Measurements from ENCODE around the gene TACC2. TPM values are rescaled to one million over a fixed set of nuclear protein-coding genes. Genes with fewer than 3 reads are reported as not detected.
"Not testable (repeated sequence)": the region's sequence is repeated elsewhere in the genome, so short reads cannot be mapped to it uniquely, and the experiment has no call there.

TACC2 gene
- total and polyA plus RNA-seq, 12 donors, result 68.1 to 451 (median 364) TPM

DNA sequence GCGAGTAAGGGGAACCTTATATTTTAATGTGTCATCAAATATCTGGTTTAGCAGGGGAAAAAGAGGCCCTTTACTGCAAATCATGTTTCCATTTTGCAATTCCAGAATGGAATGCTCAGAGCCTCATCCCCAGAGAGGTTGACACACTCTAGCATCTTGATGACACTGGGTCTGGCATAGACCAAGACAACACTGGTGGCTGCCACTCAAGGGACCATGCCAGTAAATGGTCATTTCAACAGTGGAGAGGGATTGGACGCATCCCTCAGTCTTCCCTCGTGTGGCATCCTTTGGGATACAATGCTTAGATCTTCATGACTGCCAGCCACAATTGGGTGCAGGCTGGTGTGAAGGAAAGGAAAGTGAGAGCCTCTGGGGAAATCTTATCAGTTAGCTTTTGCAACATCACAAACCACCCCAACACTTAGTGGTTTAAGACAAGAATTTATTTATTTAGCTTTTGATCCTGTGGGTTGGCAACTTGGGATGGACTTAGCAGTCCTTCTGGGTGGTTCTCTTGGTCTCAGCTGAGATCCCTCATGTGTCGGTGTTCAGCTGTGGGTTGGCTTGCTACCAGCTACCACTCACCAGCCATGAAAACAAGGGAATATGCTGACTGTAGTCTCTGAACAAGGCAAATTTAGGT is 21.6 kb downstream of the TACC2 start:
- peaks cover 0 to 66% (median 27%) of the 10 kb centered on the region in 9 donors for H3K4me1 ChIP-seq
- WGBS, 2 donors, result 60 to 72% methylated on average over 4 of the region's 4 CpGs
- H3K36me3 ChIP-seq, result peaks cover 0 to 1% (median 0%) of the 10 kb centered on the region in 9 donors
- intact Hi-C loops (cut with DNase I), result no loop called here
- H3K9me3 ChIP-seq, result no peaks in the 10 kb centered on the region
- H3K4me3 ChIP-seq, result no peak overlapping the region
- peak in 1 of 8 donors; percentile 18 for ATAC-seq
- H3K27ac ChIP-seq, result peak overlapping the region in 5 of 10 donors; percentile 19 to 85 (median 67)
- H3K27me3 ChIP-seq, result no peaks in the 10 kb centered on the region
- DNase-seq, result no peak
- no peak for TF ChIP-seq CTCF (IDR thresholded peaks at IDR 0.05)

- WGBS, 2 donors, result 58 to 60% methylated on average over 5 of the region's 5 CpGs
- Histone ChIP-seq H3K36me3 (no peaks in the 10 kb centered on the region), H3K27ac (peak overlapping the region; percentile 56 to 87 (median 78)), H3K4me3 (no peak overlapping the region), H3K27me3 (peaks cover 0 to 4% (median 0%) of the 10 kb centered on the region in 7 donors), H3K4me1 (peaks cover 0 to 69% (median 27%) of the 10 kb centered on the region in 9 donors), H3K9me3 (no peaks in the 10 kb centered on the region)
- peak in 3 of 8 donors; percentile 5 to 20 (median 6) for ATAC-seq
- no peak for DNase-seq
- no peak for TF ChIP-seq CTCF (IDR thresholded peaks at IDR 0.05)
- intact Hi-C loops (cut with DNase I), result no loop called here
Observed at GRCh38 chr10:122012731-122013130, 23.8 kb downstream of the TACC2 start.

DNA sequence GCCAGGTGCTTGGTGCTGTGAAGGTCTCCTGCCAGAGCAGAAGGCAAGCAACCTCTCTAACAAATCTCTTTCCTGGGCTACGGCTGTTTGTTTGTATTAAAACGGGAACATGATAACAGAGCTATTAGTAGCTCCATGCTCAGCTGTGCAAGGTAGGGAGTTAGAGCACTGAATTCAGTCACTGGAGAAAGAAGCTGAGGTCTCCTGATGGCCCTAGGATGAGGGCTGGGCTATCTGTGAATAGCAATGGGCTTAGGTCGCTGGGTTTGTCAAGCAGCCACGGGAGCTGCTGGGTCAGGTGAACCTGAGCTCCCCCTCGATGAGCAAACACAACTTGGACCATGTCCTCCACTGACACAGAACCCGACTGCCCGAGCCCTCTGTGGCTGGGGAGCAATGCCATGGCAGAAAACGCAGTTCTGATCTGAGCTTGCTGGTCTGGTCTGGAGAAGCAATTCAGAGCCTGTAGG is 24.4 kb downstream of the TACC2 start:
- Histone ChIP-seq H3K27ac (peak overlapping the region; percentile 56 to 87 (median 81)), H3K4me1 (peaks cover 0 to 72% (median 27%) of the 10 kb centered on the region in 9 donors), H3K27me3 (peaks cover 0 to 4% (median 0%) of the 10 kb centered on the region in 7 donors), H3K4me3 (no peak overlapping the region), H3K36me3 (no peaks in the 10 kb centered on the region), H3K9me3 (no peaks in the 10 kb centered on the region)
- TF ChIP-seq CTCF (IDR thresholded peaks at IDR 0.05), result no peak
- DNase-seq (peak; percentile 15 to 22), ATAC-seq (peak; percentile 70 to 88 (median 82))
- intact Hi-C loops (cut with DNase I), result no loop called here
- WGBS, 2 donors, result 28 to 45% methylated on average over 8 of the region's 8 CpGs

- peak in 3 of 8 donors; percentile 34 to 68 (median 47) for ATAC-seq
- 38 to 47% methylated on average over 3 of the region's 3 CpGs for WGBS, 2 donors
Observed at GRCh38 chr10:122014652-122015248, 25.8 kb downstream of the TACC2 start.

GRCh38 chr10:122017926-122018325 is 29.0 kb downstream of the TACC2 start:
- peaks cover 0 to 67% (median 24%) of the 10 kb centered on the region in 9 donors for H3K4me1 ChIP-seq
- H3K9me3 ChIP-seq; DNase-seq; H3K4me3 ChIP-seq; H3K36me3 ChIP-seq; intact Hi-C loops (cut with DNase I); ATAC-seq: not testable (repeated sequence)
- peak overlapping the region in 6 of 10 donors; percentile 52 to 74 (median 62) for H3K27ac ChIP-seq
- peaks cover 0 to 11% (median 0%) of the 10 kb centered on the region in 7 donors for H3K27me3 ChIP-seq
- 67 to 82% methylated on average over 4 of the region's 4 CpGs for WGBS, 2 donors

More at GRCh38 chr10:122014652-122015248, 25.8 kb downstream of the TACC2 start:
- Histone ChIP-seq H3K27me3 (peaks cover 0 to 11% (median 0%) of the 10 kb centered on the region in 7 donors), H3K36me3 (no peaks in the 10 kb centered on the region), H3K4me1 (peaks cover 0 to 72% (median 29%) of the 10 kb centered on the region in 9 donors), H3K4me3 (no peak overlapping the region), H3K27ac (peak overlapping the region in 8 of 10 donors; percentile 2 to 87 (median 83)), H3K9me3 (no peaks in the 10 kb centered on the region)
- TF ChIP-seq CTCF (IDR thresholded peaks at IDR 0.05), result no peak
- intact Hi-C loops (cut with DNase I), result loop anchor here in 1 of 10 donors (2.0 kb wide), 1 partner anchor 16 kb away; no protein-coding TSS in a partner anchor
- DNase-seq, result no peak
